ENCODE measurements around the gene PSMD2. TPM values are rescaled to one million over a fixed set of nuclear protein-coding genes. Genes with fewer than 3 reads are reported as not detected.

PSMD2 gene
- total RNA-seq, 1 experiment from 2014 or later = 344 TPM

GRCh38 chr3:184291738-184292445 is 7.1 kb upstream of the PSMD2 start:
- TF ChIP-seq, protein P1, sequence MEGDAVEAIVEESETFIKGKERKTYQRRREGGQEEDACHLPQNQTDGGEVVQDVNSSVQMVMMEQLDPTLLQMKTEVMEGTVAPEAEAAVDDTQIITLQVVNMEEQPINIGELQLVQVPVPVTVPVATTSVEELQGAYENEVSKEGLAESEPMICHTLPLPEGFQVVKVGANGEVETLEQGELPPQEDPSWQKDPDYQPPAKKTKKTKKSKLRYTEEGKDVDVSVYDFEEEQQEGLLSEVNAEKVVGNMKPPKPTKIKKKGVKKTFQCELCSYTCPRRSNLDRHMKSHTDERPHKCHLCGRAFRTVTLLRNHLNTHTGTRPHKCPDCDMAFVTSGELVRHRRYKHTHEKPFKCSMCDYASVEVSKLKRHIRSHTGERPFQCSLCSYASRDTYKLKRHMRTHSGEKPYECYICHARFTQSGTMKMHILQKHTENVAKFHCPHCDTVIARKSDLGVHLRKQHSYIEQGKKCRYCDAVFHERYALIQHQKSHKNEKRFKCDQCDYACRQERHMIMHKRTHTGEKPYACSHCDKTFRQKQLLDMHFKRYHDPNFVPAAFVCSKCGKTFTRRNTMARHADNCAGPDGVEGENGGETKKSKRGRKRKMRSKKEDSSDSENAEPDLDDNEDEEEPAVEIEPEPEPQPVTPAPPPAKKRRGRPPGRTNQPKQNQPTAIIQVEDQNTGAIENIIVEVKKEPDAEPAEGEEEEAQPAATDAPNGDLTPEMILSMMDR (conservative IDR thresholded peaks at IDR 0.05) = no peak
- H3K4me1 Mint-ChIP-seq = no peaks in the 10 kb centered on the region
- no peak overlapping the region for H2BK20ac ChIP-seq (ENCODE audit: low read depth, low read length, poor library complexity, severe bottlenecking)

More at GRCh38 chr3:184291738-184292445, 7.1 kb upstream of the PSMD2 start:
- H4K20me1 ChIP-seq (ENCODE audit: control insufficient read depth, insufficient read depth, insufficient read length) = no peaks in the 10 kb centered on the region
- H3T11ph ChIP-seq (ENCODE audit: low read length) = no peak overlapping the region
- no peak overlapping the region; a peak in 1 of 5 replicates for H3K4me3 Mint-ChIP-seq
- H3K14ac ChIP-seq (ENCODE audit: insufficient read depth, low read length) = no peak overlapping the region; the same call in 1 of the 2 replicates
- H2BK12ac ChIP-seq (ENCODE audit: insufficient read length, low read depth, low read length) = no peak overlapping the region
- no peak overlapping the region for H4K91ac ChIP-seq (ENCODE audit: insufficient read length, low read depth, low read length)
- no peaks in the 10 kb centered on the region for H3K23me2 ChIP-seq (ENCODE audit: insufficient read length, low read depth, low read length, poor library complexity, severe bottlenecking)
- no peak overlapping the region for H2AK5ac ChIP-seq (ENCODE audit: insufficient read length, low read length)
- no peaks in the 10 kb centered on the region for H3K9me3 ChIP-seq (ENCODE audit: control insufficient read depth, low read depth, low read length)
- no peaks in the 10 kb centered on the region for H3K9me3 Mint-ChIP-seq
- H3K36me3 Mint-ChIP-seq (ENCODE audit: insufficient read depth in 1 of 3, low read depth in 3 of 3) = no peaks in the 10 kb centered on the region; a peak in 1 of 7 replicates
- no peak overlapping the region for H3K4ac ChIP-seq (ENCODE audit: low read depth, low read length)
- H3K4me2 ChIP-seq (ENCODE audit: insufficient read depth, insufficient read length, low read length) = no peak overlapping the region
- no peaks in the 10 kb centered on the region for H3K27me3 ChIP-seq (ENCODE audit: insufficient read depth, low read length)
- no peak overlapping the region for H2BK15ac ChIP-seq (ENCODE audit: low read depth, low read length)
- no peak overlapping the region for H2BK120ac ChIP-seq (ENCODE audit: low read depth, low read length, poor library complexity, severe bottlenecking)
- no peaks in the 10 kb centered on the region for H3K79me1 ChIP-seq (ENCODE audit: insufficient read depth, low read depth, low read length, poor library complexity, severe bottlenecking)
- H3K27ac ChIP-seq (ENCODE audit: insufficient read length, low read depth, low read length) = no peak overlapping the region
- H3K27ac Mint-ChIP-seq = no peak overlapping the region; a peak in 1 of 7 replicates
- no peaks in the 10 kb centered on the region for H3K4me1 ChIP-seq (ENCODE audit: insufficient read depth, low read length)
- H4K8ac ChIP-seq (replicated peaks; ENCODE audit: insufficient read length, low read depth, low read length) = no peak overlapping the region
- no peak overlapping the region for H3K56ac ChIP-seq (ENCODE audit: insufficient read length, low read depth, low read length)
- H3K9ac ChIP-seq (ENCODE audit: extremely low read depth, insufficient read length, low read length) = no peak overlapping the region
- H3K18ac ChIP-seq (ENCODE audit: insufficient read length, low read depth, low read length) = no peak overlapping the region
- H2BK5ac ChIP-seq (ENCODE audit: insufficient read length, low read length) = no peak overlapping the region
- no peak for DNase-seq
- no peak overlapping the region for H4K5ac ChIP-seq (ENCODE audit: insufficient read length, low read depth, low read length)
- no peaks in the 10 kb centered on the region for H3K79me2 ChIP-seq (ENCODE audit: insufficient read depth, low read length)
- H3K27me3 Mint-ChIP-seq (ENCODE audit: low read depth) = peaks cover 11% of the 10 kb centered on the region
- no CpG with 5 or more reads among the region's 21 CpGs for WGBS (ENCODE audit: extremely low coverage, insufficient read length, low lambda C conversion rate)
- no peak overlapping the region for H2AFZ ChIP-seq (ENCODE audit: low read length)
- H3K23ac ChIP-seq (ENCODE audit: insufficient read length, low read depth, low read length) = no peak overlapping the region
